Retina (tissue), 1 donor: Measurements from ENCODE around the gene EFL1.

Experiments used
- DNase-seq: peaks from one replicate; pipeline ENCODE4 v3.0.0-alpha.2; 2016

Gene EFL1

DNA sequence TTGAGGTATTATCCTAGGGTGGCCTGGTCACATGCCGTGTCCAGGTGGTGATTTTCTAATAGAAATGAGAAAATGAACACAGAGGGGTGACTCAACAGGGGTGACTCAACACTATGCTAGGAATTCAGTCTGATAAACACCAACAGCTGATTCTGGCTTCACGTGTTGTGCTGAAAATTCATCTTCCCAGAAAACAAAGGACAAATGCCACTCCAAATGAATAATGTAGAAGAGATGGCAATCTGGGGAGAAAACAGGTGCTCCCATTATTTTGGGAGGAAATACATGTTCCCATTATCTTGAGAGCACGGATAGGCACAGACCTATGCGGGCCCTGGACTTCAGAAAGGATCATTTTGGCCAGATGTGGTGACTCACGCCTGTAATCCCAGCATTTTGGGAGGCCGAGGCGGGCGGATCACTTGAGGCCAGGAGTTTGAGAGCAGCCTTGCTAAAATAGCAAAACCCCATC is 115.5 kb downstream of the EFL1 start:
- no peak for DNase-seq

DNA sequence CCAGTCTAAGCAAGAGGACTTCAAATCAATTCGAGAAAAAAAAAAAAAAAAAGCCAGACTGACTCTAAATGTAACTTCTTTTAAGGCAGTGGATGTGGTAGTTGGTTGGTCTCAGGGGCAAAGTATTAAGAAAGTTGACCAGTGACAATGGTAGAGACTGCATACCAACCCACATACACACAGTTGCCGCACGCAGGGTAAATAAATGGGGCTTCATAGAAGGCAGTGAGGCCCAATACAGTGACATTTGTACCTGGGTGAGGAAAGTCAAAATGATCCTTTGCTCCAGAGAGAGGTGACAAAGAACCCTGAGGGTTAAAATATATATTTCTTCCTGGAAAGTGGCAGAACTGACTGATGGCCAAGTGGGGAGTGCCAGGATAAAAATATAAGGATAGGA is 116.0 kb downstream of the EFL1 start:
- DNase-seq, result no peak

DNA sequence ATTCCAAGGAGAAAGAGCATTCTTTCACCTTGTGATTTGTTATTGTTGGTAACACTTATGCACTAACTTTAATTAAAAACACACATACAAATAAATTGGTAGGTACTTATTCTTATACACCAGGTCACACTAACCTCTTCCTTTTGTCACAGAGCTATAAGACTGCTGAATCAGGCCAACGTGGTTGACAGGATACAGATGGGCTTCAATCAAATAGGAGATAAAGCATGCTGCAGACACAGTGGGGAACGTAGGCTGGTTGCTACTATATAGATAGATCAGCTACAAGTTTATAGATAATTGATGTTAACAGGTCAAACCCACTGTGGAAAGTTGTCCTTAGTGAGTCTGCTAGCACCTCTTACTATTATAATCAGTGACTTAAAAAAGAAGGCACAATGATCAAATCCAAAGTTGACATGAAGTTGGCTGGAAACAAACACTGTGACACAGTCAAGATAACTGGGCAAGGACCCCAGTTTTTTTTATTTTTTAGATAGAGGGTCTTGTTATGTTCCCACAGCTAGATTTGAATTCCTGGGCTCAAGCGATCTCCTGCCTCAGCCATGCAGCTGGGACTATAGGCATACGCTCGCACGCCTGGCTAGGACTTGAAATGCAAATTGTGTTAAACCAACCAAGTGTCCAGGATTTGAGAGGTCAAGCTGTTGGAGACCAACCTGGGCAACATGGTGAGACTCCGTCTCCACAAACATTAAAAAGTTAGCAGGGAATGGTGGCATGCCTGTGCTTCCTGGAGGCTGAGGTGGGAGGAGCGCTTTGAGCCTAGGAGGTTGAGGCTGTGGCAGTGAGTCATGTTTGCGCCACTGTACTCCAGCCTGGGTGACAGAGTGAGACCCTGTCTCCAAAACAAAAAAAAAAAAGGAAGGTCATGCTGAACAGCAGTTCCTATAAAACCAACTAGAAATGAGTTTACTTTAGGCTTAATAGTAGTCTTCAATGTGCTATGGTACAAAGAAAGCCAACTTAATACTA is 118.8 kb downstream of the EFL1 start:
- DNase-seq, result no peak

DNA sequence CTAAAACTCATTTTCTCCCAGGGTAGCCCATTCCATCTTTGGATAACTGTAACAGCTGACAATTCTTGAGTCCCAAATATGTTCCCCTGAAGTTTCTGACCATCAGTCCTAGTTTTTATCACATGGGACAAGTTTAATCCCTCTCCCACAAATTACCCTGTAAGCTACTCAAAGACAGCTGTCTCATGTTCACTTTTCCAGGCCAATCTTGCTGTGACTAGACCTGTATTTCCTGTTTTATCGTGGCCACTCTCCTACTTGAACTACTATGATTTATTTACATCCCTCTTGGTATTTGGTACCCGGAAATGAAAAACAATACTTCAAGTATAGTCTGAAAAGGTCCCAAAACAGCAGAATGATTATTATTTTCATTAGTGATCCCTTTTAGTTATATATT is 121.6 kb downstream of the EFL1 start:
- no peak for DNase-seq

DNA sequence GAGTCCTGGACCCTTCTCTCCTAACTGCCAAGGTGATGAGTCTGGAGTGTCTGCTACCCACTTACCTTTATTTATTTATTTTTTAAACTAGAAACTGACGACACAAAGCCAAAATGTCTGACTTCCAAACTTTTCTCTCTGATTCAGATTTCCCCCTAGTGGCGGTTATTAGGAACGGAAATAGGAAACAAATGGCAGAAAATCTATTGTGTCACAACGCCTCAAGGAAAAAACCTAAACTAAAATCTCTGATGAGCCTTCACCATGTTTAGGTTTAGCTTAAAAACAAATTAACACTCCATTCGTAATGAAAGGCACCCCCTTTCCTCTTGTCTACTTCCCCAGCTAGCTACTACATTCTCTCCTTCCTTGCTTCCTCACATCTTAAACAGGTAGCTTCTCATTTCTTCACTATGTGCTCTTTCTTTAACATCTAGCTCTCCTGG is 122.7 kb downstream of the EFL1 start:
- peak; percentile 63 for DNase-seq

DNA sequence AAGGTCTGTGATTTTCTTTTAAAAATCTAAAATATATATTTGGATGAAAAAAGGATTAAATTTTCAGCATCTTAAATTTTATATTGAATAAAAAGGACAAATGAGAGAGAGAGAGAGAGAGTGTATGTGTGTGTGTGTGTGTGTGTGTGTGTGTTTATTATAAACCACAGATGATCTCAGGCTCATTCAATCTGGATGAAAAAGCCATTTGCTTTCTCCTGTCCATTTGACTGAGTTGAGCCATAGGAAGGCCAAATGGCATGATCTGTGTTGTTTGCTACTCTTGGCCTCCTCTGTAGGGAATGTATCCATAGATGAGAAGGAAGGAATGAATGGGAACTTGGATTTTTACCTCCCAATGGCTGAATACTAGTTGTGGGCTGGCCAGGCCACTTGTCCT is 124.2 kb downstream of the EFL1 start:
- no peak for DNase-seq

DNA sequence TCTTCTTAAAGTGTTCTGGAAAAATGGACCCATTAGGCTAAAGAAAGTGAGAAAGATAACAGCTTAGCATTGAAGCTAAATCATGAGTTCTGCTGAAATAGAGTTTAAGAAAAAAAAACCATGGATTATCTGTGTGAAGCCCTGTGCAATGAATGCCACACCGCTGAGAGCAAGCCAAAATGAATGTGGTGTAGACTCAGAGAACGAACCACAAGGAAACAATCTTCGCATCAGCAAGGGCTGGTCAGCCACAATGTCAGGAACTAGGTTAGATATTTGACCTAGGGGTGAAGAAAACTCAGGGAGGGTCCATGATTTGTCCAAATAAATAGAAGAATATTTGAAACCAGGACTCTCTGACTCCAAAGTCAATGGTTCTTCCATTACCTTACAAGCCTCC is 125.3 kb downstream of the EFL1 start:
- no peak for DNase-seq

DNA sequence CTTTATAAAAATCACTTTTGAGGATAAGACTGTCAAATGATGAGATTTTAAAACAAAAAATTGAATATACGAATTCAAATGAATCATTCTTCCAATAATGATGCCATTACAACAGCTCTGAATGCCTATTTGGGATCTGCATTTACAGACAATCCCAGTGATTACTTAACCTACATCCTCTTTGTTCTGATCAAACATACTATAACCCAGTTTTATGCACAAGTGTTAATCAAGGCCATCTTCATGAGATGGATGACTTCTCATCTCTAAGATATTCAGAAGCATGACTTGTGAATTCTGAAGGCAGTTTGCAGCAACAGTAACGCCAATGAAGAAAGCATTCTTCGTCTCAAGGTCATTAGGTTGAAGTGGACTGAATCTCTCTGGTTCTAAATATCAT is 126.4 kb downstream of the EFL1 start:
- no peak for DNase-seq

DNA sequence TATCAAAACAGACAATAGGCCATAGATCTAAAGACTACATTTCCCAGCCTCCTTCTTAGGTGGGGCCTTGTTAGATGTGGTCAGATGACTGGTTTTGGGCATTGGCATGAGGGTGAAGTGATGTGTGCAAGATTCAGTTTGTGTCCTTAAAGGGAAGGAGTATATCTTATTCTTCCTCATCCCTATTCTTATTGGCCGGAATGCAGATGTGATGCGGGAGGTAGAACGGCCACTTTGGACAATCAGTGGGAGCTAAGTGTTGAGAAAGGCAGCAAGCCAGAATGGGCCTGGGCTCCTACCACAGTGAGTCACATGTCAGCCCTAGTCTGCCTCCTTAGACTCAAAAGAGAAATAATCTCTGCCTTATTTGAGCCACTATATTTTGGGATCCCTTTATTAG is 126.9 kb downstream of the EFL1 start:
- DNase-seq, result no peak

DNA sequence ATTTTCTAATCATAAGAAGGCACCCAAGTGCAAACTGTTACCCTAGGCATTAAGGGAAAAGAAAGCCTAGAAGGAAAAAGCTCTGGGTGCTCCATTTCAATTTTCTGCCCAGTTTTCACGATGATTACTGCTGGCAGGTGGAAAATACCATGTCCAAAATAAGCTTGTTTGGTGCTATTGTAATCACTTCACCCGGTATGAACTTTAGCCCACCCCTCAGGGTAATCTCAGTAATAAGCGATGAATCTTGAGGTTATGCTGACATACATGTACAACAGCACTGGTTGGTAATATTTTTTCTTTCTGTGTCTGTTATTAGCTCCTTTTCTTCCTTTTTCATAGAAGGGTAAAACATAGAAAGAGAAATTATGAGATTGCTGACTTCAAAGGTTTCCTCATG is 128.1 kb downstream of the EFL1 start:
- DNase-seq, result no peak

DNA sequence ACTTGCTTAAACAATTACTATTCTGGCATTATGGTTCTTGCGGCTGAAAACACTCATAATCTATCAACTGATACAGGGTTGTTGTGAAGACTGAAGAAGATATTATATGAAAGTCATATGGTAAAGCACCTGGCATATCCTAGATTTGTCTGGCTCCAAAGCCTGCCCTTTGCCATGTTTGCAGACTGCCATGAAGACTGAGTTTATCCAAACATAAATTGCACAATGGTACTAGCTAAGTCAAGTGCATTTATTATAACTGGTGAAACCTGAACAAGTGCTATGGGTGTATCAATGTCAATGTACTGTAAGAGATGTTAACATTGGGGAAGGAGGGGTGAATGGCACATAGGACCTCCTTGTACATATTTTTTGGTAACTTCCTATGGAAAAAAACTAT is 129.3 kb downstream of the EFL1 start:
- DNase-seq, result no peak

DNA sequence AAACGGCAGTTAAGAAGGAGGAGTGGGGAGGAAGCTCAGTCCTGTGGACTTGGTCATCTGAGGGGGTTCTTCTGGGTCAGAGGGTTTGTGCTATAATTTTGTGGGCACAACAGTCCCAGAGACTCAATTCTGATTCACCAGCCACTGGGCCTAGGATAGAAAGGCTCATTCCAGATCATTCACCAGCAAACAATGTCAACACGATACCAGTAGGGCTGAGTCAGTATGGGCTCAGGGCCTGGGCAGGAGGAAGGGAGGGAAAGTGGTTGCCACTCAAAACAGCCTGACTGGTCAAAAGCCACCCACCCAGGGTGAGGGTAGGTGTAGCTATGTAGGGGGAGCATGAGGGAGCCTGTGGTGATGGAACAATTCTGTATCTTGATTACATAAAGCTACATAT is 129.8 kb downstream of the EFL1 start:
- DNase-seq, result no peak

DNA sequence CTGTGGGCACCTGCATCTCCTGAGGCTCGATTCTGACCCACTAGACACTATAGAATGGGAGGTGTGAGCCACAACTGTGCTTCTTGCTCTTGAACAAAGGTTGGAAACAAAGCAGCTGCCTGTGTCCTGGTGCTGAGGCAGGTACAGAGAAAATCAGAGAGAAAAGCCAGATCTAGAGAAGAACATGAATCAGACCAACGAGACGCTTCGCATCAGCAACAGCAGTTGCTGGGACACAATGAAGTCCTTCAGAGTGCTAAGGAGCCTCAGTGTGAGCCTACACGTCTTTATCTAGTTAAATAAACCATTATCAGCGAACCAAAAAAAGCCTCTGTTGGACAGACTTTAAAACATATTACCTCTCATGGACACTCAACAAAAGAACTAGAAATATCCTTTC is 130.4 kb downstream of the EFL1 start:
- no peak for DNase-seq

DNA sequence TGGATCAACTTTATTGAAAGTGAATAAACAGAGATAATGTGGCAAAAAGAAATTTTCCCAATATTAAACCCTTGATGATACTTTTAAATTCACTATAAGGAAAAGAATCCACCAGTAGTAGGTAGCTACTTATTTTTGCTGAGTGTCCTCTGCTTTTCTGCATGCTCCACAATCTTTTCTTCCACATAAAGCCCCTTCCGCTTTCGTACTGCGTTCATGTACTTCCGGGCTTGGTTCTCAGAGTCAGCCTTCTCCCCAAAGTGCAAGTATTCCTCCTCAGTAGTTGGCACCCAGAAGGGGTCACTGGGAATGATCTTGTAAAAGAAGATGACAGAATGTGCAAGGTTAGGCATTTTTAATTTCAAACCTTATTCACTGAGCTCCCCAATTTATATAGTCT is 132.3 kb downstream of the EFL1 start:
- DNase-seq, result no peak

DNA sequence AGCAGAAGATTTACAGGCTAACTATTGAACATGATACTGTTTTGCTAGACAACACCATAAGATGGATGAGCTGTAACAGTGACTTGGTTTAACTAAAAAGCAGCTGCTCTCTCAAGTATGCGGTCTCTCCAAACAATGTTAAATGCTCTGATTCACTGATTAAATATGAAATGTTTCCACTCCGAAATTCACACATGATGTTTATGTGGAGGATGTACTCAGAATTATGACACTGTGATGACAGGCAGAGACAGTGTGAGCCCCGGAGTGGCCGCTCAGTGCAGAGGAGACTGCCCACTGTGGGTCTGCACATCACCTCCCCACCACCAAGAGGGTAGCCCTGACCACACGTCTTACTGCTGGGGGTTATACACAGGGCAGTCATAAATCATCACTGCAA is 132.8 kb downstream of the EFL1 start:
- no peak for DNase-seq

DNA sequence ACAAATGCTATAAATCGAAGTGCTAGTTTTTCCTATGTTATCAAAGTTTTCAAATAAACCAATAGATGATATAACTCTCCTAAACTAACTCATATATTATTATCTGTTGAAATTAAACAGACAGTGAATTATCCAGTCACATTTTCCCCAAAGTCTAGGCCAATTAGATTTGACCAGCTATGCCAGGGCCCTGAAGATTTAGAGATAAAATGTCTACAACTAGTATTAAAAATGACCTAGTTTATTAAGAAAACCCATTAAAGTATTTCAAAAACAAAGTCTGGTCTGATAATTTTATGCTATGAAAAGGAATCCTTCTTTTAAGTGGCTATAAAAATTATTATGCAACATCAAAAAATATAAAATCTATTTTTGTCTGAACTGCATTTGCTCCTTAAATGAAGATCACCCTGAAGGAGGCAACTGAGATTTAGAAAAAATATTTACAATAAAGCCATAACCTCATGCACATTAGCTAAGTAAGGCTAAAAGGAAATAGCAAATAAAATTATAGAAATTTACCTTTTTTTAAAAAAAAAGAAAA is 133.3 kb downstream of the EFL1 start:
- no peak for DNase-seq

DNA sequence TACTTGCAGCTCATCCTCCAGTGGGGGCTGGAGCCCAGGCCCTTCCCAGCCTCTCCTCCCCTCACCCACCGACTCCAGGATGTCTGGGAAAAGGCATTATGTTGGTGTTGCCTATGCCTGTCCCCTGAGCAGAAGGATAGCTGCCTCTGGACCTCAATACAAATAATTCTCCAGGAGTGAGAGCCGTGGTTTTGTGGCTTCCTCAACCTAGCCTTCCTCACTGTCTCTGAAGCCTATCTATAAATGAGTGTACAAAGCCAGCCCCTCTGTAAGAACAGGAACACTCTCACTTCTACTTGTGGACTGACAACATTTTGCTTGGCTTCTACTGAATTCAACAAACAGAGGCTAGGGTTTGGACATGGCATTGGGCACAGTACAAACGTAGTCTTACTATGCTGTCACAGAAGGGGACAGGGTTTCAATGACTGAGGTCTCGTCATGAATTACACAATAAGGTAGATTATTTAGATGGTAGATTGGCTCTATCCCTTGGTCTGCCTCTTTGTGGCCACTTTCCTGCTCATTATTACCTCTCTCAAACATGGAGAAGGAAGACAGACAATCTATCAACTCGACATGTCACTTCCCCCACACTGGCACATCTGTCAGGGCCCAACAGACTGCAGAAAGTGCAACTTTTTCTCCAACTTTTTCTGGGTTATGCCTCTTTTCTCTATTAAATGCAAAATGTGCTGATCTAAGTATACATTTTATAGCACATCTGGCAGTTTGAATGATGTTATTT is 134.0 kb downstream of the EFL1 start:
- DNase-seq, result no peak

DNA sequence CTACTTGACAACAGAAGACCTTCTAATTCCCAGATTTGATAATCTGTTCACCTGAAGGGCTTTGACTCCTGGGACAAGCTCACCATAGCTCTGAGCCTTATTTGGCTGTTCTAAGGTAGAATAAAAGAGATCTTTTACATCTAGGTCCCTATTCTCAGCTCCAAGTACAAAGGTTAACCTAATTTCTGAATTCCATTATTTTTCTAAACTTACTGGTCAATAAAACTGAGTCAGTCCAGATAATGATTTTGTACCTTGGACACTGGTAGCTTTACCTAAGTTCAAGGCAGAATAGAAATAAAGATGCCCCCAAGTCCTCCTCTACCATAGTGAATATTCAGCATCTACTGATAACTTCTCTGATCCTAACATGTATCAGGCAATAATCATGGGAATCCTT is 135.0 kb downstream of the EFL1 start:
- no peak for DNase-seq

DNA sequence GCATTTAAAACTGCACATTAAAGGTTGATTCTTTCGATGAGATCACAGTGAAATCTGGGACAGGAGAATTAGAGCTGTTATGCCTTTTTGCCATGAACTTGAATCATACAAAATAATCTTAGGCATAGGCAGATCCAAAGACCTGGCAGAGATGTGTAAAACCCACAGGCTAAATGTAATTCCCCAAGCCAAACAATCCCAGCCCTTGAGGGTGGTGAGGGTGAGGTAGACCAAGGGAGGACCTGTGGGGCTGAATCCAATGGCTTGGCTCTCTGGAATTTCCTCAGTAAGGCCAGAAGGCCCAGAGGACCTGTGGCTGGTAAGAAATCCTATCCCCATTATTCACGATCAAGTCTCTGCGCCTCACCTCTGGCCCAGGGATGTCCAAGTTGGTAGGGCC is 136.2 kb downstream of the EFL1 start:
- no peak for DNase-seq

DNA sequence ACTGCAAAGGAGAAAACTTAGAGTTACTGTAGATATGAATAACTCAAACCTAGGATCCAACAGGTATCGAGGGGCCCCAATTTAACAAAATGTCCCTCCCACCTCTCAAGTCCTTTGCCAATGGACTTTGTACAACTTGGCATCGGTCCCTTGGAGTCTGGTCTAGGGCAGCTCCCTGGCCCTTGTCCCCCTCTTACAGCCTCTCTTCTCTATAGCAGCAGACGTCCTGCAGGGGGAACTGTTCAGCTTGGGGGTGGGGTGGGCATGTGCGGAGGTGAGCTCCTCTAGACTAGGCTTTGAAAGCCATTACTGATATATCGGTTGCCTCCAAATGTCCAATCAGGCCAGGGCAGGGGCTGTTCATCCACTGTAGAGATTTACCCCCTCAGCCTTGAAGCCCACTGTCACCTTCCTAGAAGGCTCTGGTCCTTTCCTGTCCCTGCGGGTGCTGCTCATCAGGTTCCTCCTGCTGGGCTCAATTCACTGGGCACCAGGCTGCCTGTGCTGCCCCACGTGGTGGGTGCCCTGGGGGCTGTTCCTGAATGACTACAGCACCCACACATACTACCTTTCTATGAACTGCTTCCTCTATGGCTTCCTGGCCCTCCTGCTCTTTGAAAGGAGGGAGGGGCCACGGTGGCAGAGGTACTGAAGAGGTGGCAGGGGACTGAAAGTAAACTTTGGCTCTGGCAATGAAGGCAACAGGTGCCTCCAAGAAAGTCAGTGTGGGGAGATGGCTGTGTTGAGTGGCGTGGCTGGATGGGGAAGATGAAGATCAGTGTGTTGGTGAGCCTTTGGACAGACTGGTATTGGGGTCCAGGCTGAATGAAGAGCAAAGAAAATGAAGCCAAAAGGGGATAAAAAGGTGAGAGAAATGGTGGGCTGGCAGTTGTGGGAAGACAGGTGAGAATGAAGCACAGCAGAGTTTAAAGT is 137.9 kb downstream of the EFL1 start:
- DNase-seq, result no peak

DNA sequence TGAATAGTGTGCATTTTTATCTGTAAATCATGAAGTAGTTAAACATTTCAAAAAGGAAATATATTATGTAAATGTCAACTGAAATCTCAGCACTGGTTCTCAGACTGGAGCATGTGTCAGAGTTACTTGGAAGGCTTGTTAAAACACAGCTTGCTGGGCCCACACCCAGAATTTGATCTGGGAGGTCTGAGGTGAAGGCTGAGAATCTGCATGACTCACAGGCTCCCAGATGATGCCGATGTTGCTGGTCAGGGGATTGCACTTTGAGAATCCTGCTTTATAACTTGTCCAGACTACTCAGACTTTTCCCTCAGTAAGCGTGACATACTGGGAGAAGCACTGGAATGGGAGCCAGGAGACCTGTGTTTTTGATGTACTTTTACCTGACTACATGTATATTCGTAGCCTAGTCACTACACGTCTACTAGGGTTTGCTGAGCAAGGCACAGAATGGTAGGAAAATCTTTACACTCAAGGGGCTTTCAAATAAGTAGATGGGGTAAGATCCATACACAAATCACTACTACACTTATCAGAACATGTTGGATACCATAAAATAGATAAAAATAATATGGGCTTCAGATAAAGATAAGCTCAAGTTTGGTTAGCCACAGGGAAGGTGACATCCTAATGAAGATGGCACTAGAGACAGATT is 139.7 kb downstream of the EFL1 start:
- DNase-seq, result no peak

DNA sequence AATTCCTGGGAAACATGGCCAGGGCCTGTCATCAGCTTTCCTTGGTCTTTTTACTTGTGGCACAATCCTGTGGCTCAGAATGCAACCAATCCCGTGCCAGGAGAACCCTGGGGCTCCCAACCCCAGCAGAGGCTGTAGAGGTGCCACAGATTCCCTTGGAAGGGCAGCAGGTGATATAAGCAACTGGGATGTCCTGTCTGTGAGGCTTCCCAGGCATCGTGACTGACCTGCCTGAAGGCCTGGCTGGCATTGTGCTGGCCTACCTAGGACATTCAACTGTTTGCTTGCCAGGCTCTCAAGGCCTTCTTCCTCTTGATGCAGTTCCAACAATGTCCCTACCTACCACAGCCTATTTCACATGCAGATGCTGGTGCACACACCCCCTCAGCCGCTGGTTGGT is 144.5 kb downstream of the EFL1 start:
- no peak for DNase-seq
